Neural progenitor cell (in vitro differentiated cells): Measurements from ENCODE around the gene UNC45B. TPM values are rescaled to one million over a fixed set of nuclear protein-coding genes. Genes with fewer than 3 reads are reported as not detected.
"Not testable (repeated sequence)": the region's sequence is repeated elsewhere in the genome, so short reads cannot be mapped to it uniquely, and the experiment has no call there.

Source experiments
- DNase-seq: peaks from one replicate; pipeline ENCODE4 v3.0.0-alpha.2; 2016; ENCODE audit warnings: low spot score
- H2AFZ ChIP-seq: fragments of 200-600 bp; sonication (generic); replicated peaks from 2 replicates; pipeline ENCODE4 v1.6.1; 2016; ENCODE audit warnings: antibody characterized with exemption
- H3F3A ChIP-seq: fragments of 200-600 bp; sonication (generic); 2 replicates; pipeline ENCODE4 v1.6.1; 2016; ENCODE audit warnings: antibody characterized with exemption, low read depth
- H3K27ac ChIP-seq: fragments of 200-600 bp; sonication (generic); 2 replicates; pipeline ENCODE4 v1.5.1; 2016; ENCODE audit warnings: mild to moderate bottlenecking
- H3K27me3 ChIP-seq: fragments of 200-600 bp; sonication (generic); 2 replicates; pipeline ENCODE4 v1.6.1; 2016; ENCODE audit warnings: mild to moderate bottlenecking, moderate library complexity
- H3K36me3 ChIP-seq: fragments of 200-600 bp; sonication (generic); 2 replicates; pipeline ENCODE4 v1.5.1; 2016
- H3K4me1 ChIP-seq: fragments of 200-600 bp; sonication (generic); 2 replicates; pipeline ENCODE4 v1.6.1; 2016; ENCODE audit warnings: mixed run types
- H3K4me2 ChIP-seq: fragments of 200-600 bp; sonication (generic); 2 replicates; pipeline ENCODE4 v1.6.1; 2016
- H3K4me3 ChIP-seq: fragments of 200-600 bp; sonication (generic); 2 replicates; pipeline ENCODE4 v1.5.1; 2016
- H3K79me2 ChIP-seq: fragments of 200-600 bp; sonication (generic); 2 replicates; pipeline ENCODE4 v1.6.1; 2016; ENCODE audit warnings: low read depth
- H3K9ac ChIP-seq: fragments of 200-600 bp; sonication (generic); 2 replicates; pipeline ENCODE4 v1.6.1; 2016
- H3K9me3 ChIP-seq: fragments of 200-600 bp; sonication (generic); 2 replicates; pipeline ENCODE4 v1.5.1; 2016; ENCODE audit warnings: low read depth
- H4K20me1 ChIP-seq: fragments of 200-600 bp; sonication (generic); 2 replicates; pipeline ENCODE4 v1.6.1; 2016; ENCODE audit warnings: low read depth
- H3K27ac Mint-ChIP-seq: 3 replicates; pipeline ENCODE4 v1.8.0; 2021; ENCODE audit warnings: mixed read lengths
- H3K27me3 Mint-ChIP-seq: 2 replicates; pipeline ENCODE4 v1.8.0; 2022; ENCODE audit warnings: low read depth, mild to moderate bottlenecking, inconsistent platforms, moderate library complexity, mixed read lengths; ENCODE audit not compliant: insufficient read depth
- H3K36me3 Mint-ChIP-seq: 3 replicates; pipeline ENCODE4 v1.8.0; 2021; ENCODE audit warnings: mixed read lengths
- H3K4me1 Mint-ChIP-seq: 3 replicates; pipeline ENCODE4 v1.8.0; 2021; ENCODE audit warnings: mixed read lengths
- H3K4me3 Mint-ChIP-seq: 3 replicates; pipeline ENCODE4 v1.8.0; 2021; ENCODE audit warnings: mild to moderate bottlenecking, moderate library complexity, mixed read lengths
- H3K9me3 Mint-ChIP-seq: 3 replicates; pipeline ENCODE4 v1.8.0; 2020; ENCODE audit warnings: mixed read lengths
- CTCF ChIP-seq: fragments of 200-600 bp; sonication (generic); IDR thresholded peaks from 2 replicates; pipeline ENCODE4 v1.5.1; 2017; ENCODE audit warnings: antibody characterized with exemption, mild to moderate bottlenecking
- EZH2 ChIP-seq: fragments of 200-600 bp; sonication (generic); IDR thresholded peaks from 2 replicates; pipeline ENCODE4 v1.6.1; 2017; ENCODE audit warnings: antibody characterized with exemption, mild to moderate bottlenecking, moderate library complexity
- EZH2phosphoT487 ChIP-seq: fragments of 200-600 bp; sonication (generic); IDR thresholded peaks from 2 replicates; pipeline ENCODE4 v1.6.1; 2017; ENCODE audit warnings: antibody characterized with exemption
- total RNA-seq: library from RNA; depleted of rRNA; stranded (reverse); fragments of >200 nt; gene quantifications from 2 replicates; pipeline ENCODE4 v1.2.3, GENCODE V29; 2015; ENCODE audit warnings: low replicate concordance

The UNC45B gene
- total RNA-seq, 1 donor from 2014 or later, result not detected

GRCh38 chr17:35171834-35172233, 24.2 kb downstream of the UNC45B start:
- Mint-ChIP-seq H3K4me1 (no peaks in the 10 kb centered on the region), H3K36me3 (no peaks in the 10 kb centered on the region), H3K9me3 (no peaks in the 10 kb centered on the region), H3K27ac (no peak overlapping the region), H3K27me3 (peaks cover 4% of the 10 kb centered on the region), H3K4me3 (no peak overlapping the region)
- no peaks in the 10 kb centered on the region for H4K20me1 ChIP-seq
- H3K9ac ChIP-seq, result no peak overlapping the region
- H3F3A ChIP-seq, result no peaks in the 10 kb centered on the region
- H3K79me2 ChIP-seq, result no peaks in the 10 kb centered on the region
- no peak overlapping the region for H3K4me3 ChIP-seq
- DNase-seq, result no peak
- H3K9me3 ChIP-seq, result no peaks in the 10 kb centered on the region
- H3K4me1 ChIP-seq, result no peaks in the 10 kb centered on the region
- no peak overlapping the region for H2AFZ ChIP-seq
- TF ChIP-seq EZH2, result no peak
- TF ChIP-seq EZH2phosphoT487, result no peak
- no peak for TF ChIP-seq CTCF
- H3K27me3 ChIP-seq, result no peaks in the 10 kb centered on the region
- no peaks in the 10 kb centered on the region for H3K36me3 ChIP-seq
- no peak overlapping the region for H3K27ac ChIP-seq
- H3K4me2 ChIP-seq, result no peak overlapping the region

GRCh38 chr17:35172321-35172720, 24.7 kb downstream of the UNC45B start:
- not testable (repeated sequence) for DNase-seq, H3K4me3 ChIP-seq, H3F3A ChIP-seq, H3K36me3 ChIP-seq, H3K27ac ChIP-seq, H3K4me1 Mint-ChIP-seq, H3K27ac Mint-ChIP-seq, H3K27me3 Mint-ChIP-seq, H3K9ac ChIP-seq, H4K20me1 ChIP-seq, H3K4me2 ChIP-seq, H3K36me3 Mint-ChIP-seq, H3K79me2 ChIP-seq, H3K4me1 ChIP-seq, H3K4me3 Mint-ChIP-seq, H2AFZ ChIP-seq, H3K27me3 ChIP-seq, H3K9me3 ChIP-seq, H3K9me3 Mint-ChIP-seq

DNA sequence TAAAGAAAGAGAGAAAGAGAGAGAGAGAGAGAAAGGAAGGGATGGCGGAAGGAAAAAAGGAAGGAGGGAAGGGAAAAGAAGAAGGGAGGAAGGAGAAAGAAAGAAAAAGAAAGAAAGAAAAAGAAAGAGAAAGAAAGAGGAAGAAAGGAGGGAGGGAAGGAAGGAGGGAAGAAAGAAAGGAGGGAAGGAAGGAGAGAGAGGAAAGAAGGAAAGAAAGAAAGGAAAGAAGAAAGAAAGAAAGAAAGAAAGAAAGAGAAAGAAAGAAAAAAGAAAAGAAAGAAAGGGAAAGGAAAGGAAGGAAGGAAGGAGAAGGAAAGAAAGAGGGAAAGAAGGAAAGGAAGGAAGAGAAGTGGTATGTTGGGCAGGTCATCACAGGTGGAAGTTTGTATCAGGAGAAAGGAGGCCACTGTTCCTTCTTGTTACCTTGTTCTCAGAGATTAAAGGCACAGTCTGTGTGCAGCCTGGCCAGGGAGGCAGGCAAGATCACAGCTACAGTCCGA, 27.3 kb downstream of the UNC45B start:
- no peaks in the 10 kb centered on the region for H4K20me1 ChIP-seq
- H3K9me3 ChIP-seq, result no peaks in the 10 kb centered on the region
- peaks cover 6% of the 10 kb centered on the region for H3K27me3 Mint-ChIP-seq
- H3K4me3 Mint-ChIP-seq, result no peak overlapping the region
- no peak overlapping the region for H3K9ac ChIP-seq
- no peaks in the 10 kb centered on the region for H3K4me1 Mint-ChIP-seq
- no peaks in the 10 kb centered on the region for H3K4me1 ChIP-seq
- H3K36me3 Mint-ChIP-seq, result no peaks in the 10 kb centered on the region
- H3K9me3 Mint-ChIP-seq, result peaks cover 2% of the 10 kb centered on the region
- H3K36me3 ChIP-seq, result no peaks in the 10 kb centered on the region
- H3K27ac ChIP-seq, result no peak overlapping the region
- no peak for DNase-seq
- no peaks in the 10 kb centered on the region for H3K79me2 ChIP-seq
- peak overlapping the region; percentile 59 for H3K27ac Mint-ChIP-seq
- H3K27me3 ChIP-seq, result no peaks in the 10 kb centered on the region
- H2AFZ ChIP-seq, result no peak overlapping the region
- TF ChIP-seq EZH2phosphoT487, result no peak
- H3K4me2 ChIP-seq, result no peak overlapping the region
- no peaks in the 10 kb centered on the region for H3F3A ChIP-seq
- H3K4me3 ChIP-seq, result no peak overlapping the region

DNA sequence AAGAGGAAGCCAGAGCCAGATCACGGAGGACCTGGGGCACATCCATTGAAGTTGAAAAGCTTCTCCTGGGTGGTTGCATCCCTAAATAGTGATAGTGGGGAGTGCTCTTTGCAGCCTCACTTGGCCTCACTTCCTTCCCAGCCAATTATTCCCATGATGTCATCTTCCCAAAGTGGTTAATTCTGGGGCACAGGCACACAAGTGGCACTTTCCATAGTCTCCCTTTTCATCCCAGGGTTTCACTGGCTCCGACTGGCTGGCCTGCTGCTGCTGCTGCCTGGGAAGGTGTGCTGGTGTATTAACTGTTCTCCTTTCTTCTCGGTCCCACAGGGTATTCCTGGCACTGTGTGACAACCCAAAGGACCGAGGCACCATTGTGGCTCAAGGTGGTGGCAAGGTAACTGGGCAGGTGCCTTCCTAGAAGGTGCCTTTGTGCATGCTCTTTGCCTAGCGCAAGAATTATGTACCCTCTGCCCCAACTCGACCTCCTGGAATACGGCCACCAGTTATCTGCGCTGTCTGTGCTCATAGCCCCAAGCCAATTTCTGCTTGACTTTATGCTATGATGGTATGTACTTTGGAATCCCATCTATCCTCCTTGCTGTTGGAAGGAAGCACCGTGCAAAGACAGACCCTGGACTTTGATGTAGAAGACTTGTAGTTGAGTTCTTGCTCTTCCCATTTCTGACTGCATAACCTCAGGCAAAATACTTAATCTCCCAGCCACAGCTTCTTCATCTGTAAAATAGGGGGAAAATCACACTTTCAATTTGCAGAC, 28.2 kb downstream of the UNC45B start:
- Mint-ChIP-seq H3K27me3 (peaks cover 6% of the 10 kb centered on the region), H3K4me3 (no peak overlapping the region), H3K36me3 (no peaks in the 10 kb centered on the region), H3K27ac (no peak overlapping the region), H3K4me1 (no peaks in the 10 kb centered on the region), H3K9me3 (peaks cover 2% of the 10 kb centered on the region)
- no peak for DNase-seq
- H3K4me2 ChIP-seq, result no peak overlapping the region
- no peak overlapping the region for H3K9ac ChIP-seq
- H3K27ac ChIP-seq, result no peak overlapping the region
- H2AFZ ChIP-seq, result no peak overlapping the region
- no peaks in the 10 kb centered on the region for H3K79me2 ChIP-seq
- TF ChIP-seq EZH2, result no peak
- no peak for TF ChIP-seq CTCF
- TF ChIP-seq EZH2phosphoT487, result no peak
- H3K4me1 ChIP-seq, result no peaks in the 10 kb centered on the region
- H4K20me1 ChIP-seq, result no peaks in the 10 kb centered on the region
- no peaks in the 10 kb centered on the region for H3K36me3 ChIP-seq
- H3F3A ChIP-seq, result no peaks in the 10 kb centered on the region
- H3K4me3 ChIP-seq, result no peak overlapping the region
- H3K27me3 ChIP-seq, result no peaks in the 10 kb centered on the region
- H3K9me3 ChIP-seq, result no peaks in the 10 kb centered on the region
